Measurements from ENCODE around the gene CD22. TPM values are rescaled to one million over a fixed set of nuclear protein-coding genes. Genes with fewer than 3 reads are reported as not detected.

The CD22 gene
- total RNA-seq, 1 experiment from 2014 or later = not detected

DNA sequence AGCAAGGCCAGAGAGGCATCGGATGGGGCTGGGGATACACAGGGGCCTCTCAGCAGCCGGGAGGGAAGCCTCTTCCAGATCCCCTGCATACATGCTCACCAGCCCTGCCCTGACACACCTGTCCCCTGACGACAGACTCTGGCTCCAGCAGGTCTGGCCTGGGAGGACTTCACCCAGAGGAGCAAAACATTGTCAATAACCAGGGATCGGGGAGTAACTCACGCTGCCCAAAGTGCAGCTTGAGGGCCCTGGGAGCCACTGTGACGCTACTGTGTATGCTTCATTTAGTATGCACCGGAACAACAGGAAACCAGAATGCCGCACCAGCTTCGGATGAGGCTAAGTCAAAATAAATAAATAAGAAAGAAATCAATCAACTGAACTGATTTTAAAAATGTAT lies 12.4 kb upstream of the CD22 start:
- Histone ChIP-seq H3K23ac (ENCODE audit: insufficient read length, low read depth, low read length) (no peak overlapping the region), H3K27me3 (ENCODE audit: insufficient read depth, low read length) (no peaks in the 10 kb centered on the region), H3K4me1 (ENCODE audit: insufficient read depth, low read length) (no peaks in the 10 kb centered on the region), H2BK15ac (ENCODE audit: low read depth, low read length) (no peak overlapping the region), H4K91ac (ENCODE audit: insufficient read length, low read depth, low read length) (no peak overlapping the region), H3K18ac (ENCODE audit: insufficient read length, low read depth, low read length) (no peak overlapping the region), H3K4ac (ENCODE audit: low read depth, low read length) (no peak overlapping the region), H4K20me1 (ENCODE audit: control insufficient read depth, insufficient read depth, insufficient read length) (no peaks in the 10 kb centered on the region), H3K4me2 (ENCODE audit: insufficient read depth, insufficient read length, low read length) (no peak overlapping the region), H3K9me3 (ENCODE audit: control insufficient read depth, low read depth, low read length) (no peaks in the 10 kb centered on the region), H3K9ac (ENCODE audit: extremely low read depth, insufficient read length, low read length) (no peak overlapping the region), H4K5ac (ENCODE audit: insufficient read length, low read depth, low read length) (no peak overlapping the region), H2BK5ac (ENCODE audit: insufficient read length, low read length) (no peak overlapping the region), H3K79me2 (ENCODE audit: insufficient read depth, low read length) (no peaks in the 10 kb centered on the region), H3K14ac (ENCODE audit: insufficient read depth, low read length) (no peak overlapping the region), H2BK120ac (ENCODE audit: low read depth, low read length, poor library complexity, severe bottlenecking) (no peak overlapping the region), H3T11ph (ENCODE audit: low read length) (no peak overlapping the region), H2AFZ (ENCODE audit: low read length) (no peak overlapping the region), H4K8ac (replicated peaks; ENCODE audit: insufficient read length, low read depth, low read length) (no peak overlapping the region), H2AK5ac (ENCODE audit: insufficient read length, low read length) (no peak overlapping the region), H2BK20ac (ENCODE audit: low read depth, low read length, poor library complexity, severe bottlenecking) (no peak overlapping the region), H3K79me1 (ENCODE audit: insufficient read depth, low read depth, low read length, poor library complexity, severe bottlenecking) (no peaks in the 10 kb centered on the region), H3K27ac (ENCODE audit: insufficient read length, low read depth, low read length) (no peak overlapping the region), H3K56ac (ENCODE audit: insufficient read length, low read depth, low read length) (no peak overlapping the region), H3K23me2 (ENCODE audit: insufficient read length, low read depth, low read length, poor library complexity, severe bottlenecking) (no peaks in the 10 kb centered on the region), H2BK12ac (ENCODE audit: insufficient read length, low read depth, low read length) (no peak overlapping the region)
- Mint-ChIP-seq H3K27ac (peak overlapping the region in 1 of 3 experiments; percentile 76; a peak in 1 of 7 replicates), H3K9me3 (peaks cover 0 to 2% of the 10 kb centered on the region in 2 experiments; a peak in 2 of 5 replicates), H3K27me3 (ENCODE audit: low read depth) (peaks cover 1% of the 10 kb centered on the region), H3K4me1 (no peaks in the 10 kb centered on the region), H3K4me3 (no peak overlapping the region), H3K36me3 (ENCODE audit: insufficient read depth in 1 of 3, low read depth in 3 of 3) (no peaks in the 10 kb centered on the region)
- DNase-seq = no peak
- no CpG with 5 or more reads among the region's 9 CpGs for WGBS (ENCODE audit: extremely low coverage, insufficient read length, low lambda C conversion rate)
- TF ChIP-seq, protein P1, sequence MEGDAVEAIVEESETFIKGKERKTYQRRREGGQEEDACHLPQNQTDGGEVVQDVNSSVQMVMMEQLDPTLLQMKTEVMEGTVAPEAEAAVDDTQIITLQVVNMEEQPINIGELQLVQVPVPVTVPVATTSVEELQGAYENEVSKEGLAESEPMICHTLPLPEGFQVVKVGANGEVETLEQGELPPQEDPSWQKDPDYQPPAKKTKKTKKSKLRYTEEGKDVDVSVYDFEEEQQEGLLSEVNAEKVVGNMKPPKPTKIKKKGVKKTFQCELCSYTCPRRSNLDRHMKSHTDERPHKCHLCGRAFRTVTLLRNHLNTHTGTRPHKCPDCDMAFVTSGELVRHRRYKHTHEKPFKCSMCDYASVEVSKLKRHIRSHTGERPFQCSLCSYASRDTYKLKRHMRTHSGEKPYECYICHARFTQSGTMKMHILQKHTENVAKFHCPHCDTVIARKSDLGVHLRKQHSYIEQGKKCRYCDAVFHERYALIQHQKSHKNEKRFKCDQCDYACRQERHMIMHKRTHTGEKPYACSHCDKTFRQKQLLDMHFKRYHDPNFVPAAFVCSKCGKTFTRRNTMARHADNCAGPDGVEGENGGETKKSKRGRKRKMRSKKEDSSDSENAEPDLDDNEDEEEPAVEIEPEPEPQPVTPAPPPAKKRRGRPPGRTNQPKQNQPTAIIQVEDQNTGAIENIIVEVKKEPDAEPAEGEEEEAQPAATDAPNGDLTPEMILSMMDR (conservative IDR thresholded peaks at IDR 0.05) = no peak

Data from H9 (cell line).